OCI-LY1 (cell line): Measurements from ENCODE around the gene ACVR1.

Experiments used
- H2AFZ ChIP-seq: fragments of 200-600 bp; sonication (generic), shearing (Covaris generic); 2 replicates; pipeline ENCODE4 v1.6.0; 2014; ENCODE audit warnings: antibody characterized with exemption, mild to moderate bottlenecking, low read length
- H3F3A ChIP-seq: fragments of 200-600 bp; sonication (generic), shearing (Covaris generic); 2 replicates; pipeline ENCODE4 v1.6.0; 2014; ENCODE audit warnings: mild to moderate bottlenecking, antibody characterized with exemption, low read length, moderate library complexity; ENCODE audit not compliant: insufficient read depth
- H3K27ac ChIP-seq: fragments of 200-600 bp; sonication (generic); 2 replicates; pipeline ENCODE4 v1.5.1; 2014; ENCODE audit warnings: low read length, mixed run types, mild to moderate bottlenecking, low read depth; ENCODE audit not compliant: poor library complexity, severe bottlenecking
- H3K27me3 ChIP-seq: fragments of 200-600 bp; sonication (generic); 2 replicates; pipeline ENCODE4 v1.6.0; 2014; ENCODE audit warnings: antibody characterized with exemption, mild to moderate bottlenecking, low read length, moderate library complexity; ENCODE audit not compliant: insufficient read depth
- H3K36me3 ChIP-seq: fragments of 200-600 bp; sonication (generic); 2 replicates; pipeline ENCODE4 v1.6.1; 2014; ENCODE audit warnings: mild to moderate bottlenecking, antibody characterized with exemption, low read length, moderate library complexity, mixed read lengths; ENCODE audit not compliant: insufficient read depth
- H3K4me1 ChIP-seq: fragments of 200-600 bp; sonication (generic); 2 replicates; pipeline ENCODE4 v1.5.1; 2014; ENCODE audit warnings: mild to moderate bottlenecking, low read length, moderate library complexity; ENCODE audit not compliant: insufficient read depth, severe bottlenecking
- H3K4me2 ChIP-seq: fragments of 200-600 bp; sonication (generic), shearing (Covaris generic); 2 replicates; pipeline ENCODE4 v1.6.1; 2014; ENCODE audit warnings: low read length
- H3K4me3 ChIP-seq: fragments of 200-600 bp; sonication (generic); 2 replicates; pipeline ENCODE4 v1.5.1; 2014; ENCODE audit warnings: low read length, low read depth, mild to moderate bottlenecking, mixed read lengths; ENCODE audit not compliant: poor library complexity, severe bottlenecking
- H3K79me2 ChIP-seq: fragments of 200-600 bp; shearing (Covaris generic); 2 replicates; pipeline ENCODE4 v1.6.1; 2016; ENCODE audit warnings: mixed run types, low read length, mixed read lengths; ENCODE audit not compliant: insufficient read depth
- H3K9ac ChIP-seq: fragments of 200-600 bp; sonication (generic), shearing (Covaris generic); 2 replicates; pipeline ENCODE4 v1.6.1; 2014; ENCODE audit warnings: mild to moderate bottlenecking, low read length, mixed read lengths
- H3K9me2 ChIP-seq: fragments of 200-600 bp; sonication (generic), shearing (Covaris generic); 2 replicates; pipeline ENCODE4 v1.6.1; 2014; ENCODE audit warnings: low read depth, mild to moderate bottlenecking, low read length, mixed read lengths
- H3K9me3 ChIP-seq: fragments of 200-600 bp; shearing (Covaris generic); 2 replicates; pipeline ENCODE4 v1.6.1; 2014; ENCODE audit warnings: low read length, mixed read lengths
- H4K20me1 ChIP-seq: fragments of 200-600 bp; sonication (generic), shearing (Covaris generic); 2 replicates; pipeline ENCODE4 v1.6.0; 2016; ENCODE audit warnings: mild to moderate bottlenecking, low read length; ENCODE audit not compliant: insufficient read depth
- EZH2 ChIP-seq: fragments of 200-600 bp; sonication (generic), shearing (Covaris generic); IDR thresholded peaks from 2 replicates; pipeline ENCODE4 v1.8.0; 2017; ENCODE audit warnings: borderline replicate concordance, mixed run types, mild to moderate bottlenecking, antibody characterized with exemption, low read length, moderate library complexity, mixed read lengths
- TF ChIP-seq, protein P1 (sequence below): fragments of 200-600 bp; sonication (generic), shearing (Covaris generic); IDR thresholded peaks from 2 replicates; pipeline ENCODE4 v1.5.1; 2017; ENCODE audit warnings: mild to moderate bottlenecking, antibody characterized with exemption, low read length, moderate library complexity, mixed read lengths

The ACVR1 gene

DNA sequence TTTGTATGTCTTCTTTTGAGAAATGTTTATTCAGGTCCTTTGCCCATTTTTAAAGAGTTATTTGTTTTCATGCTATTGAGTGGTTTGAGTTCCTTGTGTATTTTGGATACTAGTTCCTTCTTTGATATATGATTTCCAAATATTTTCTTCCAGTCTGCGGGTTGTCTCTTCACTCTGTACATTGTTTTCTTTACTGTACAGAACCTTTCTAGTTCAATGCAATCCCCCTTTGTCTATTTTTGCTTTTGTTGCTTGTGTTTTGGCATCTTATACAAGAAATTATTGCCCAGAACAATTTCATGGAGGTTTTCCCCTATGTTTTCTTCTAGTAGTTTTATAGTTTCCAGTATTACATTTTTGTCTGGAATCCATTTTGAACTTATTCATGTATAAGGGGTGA lies 185.0 kb downstream of the ACVR1 start:
- H3K27ac ChIP-seq = no peak overlapping the region
- no peak overlapping the region for H2AFZ ChIP-seq
- H3K79me2 ChIP-seq = no peaks in the 10 kb centered on the region
- H3K9me2 ChIP-seq = no peaks in the 10 kb centered on the region
- H3K4me3 ChIP-seq = no peak overlapping the region
- H4K20me1 ChIP-seq = no peaks in the 10 kb centered on the region
- no peak for TF ChIP-seq EZH2
- TF ChIP-seq, protein P1, sequence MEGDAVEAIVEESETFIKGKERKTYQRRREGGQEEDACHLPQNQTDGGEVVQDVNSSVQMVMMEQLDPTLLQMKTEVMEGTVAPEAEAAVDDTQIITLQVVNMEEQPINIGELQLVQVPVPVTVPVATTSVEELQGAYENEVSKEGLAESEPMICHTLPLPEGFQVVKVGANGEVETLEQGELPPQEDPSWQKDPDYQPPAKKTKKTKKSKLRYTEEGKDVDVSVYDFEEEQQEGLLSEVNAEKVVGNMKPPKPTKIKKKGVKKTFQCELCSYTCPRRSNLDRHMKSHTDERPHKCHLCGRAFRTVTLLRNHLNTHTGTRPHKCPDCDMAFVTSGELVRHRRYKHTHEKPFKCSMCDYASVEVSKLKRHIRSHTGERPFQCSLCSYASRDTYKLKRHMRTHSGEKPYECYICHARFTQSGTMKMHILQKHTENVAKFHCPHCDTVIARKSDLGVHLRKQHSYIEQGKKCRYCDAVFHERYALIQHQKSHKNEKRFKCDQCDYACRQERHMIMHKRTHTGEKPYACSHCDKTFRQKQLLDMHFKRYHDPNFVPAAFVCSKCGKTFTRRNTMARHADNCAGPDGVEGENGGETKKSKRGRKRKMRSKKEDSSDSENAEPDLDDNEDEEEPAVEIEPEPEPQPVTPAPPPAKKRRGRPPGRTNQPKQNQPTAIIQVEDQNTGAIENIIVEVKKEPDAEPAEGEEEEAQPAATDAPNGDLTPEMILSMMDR = no peak
- H3K4me1 ChIP-seq = no peaks in the 10 kb centered on the region
- no peak overlapping the region for H3K4me2 ChIP-seq
- no peaks in the 10 kb centered on the region for H3K36me3 ChIP-seq
- no peak overlapping the region for H3K9ac ChIP-seq
- no peaks in the 10 kb centered on the region for H3K9me3 ChIP-seq
- H3K27me3 ChIP-seq = no peaks in the 10 kb centered on the region
- no peaks in the 10 kb centered on the region for H3F3A ChIP-seq
